ENCODE data around the gene CPNE9.

Gene CPNE9

DNA sequence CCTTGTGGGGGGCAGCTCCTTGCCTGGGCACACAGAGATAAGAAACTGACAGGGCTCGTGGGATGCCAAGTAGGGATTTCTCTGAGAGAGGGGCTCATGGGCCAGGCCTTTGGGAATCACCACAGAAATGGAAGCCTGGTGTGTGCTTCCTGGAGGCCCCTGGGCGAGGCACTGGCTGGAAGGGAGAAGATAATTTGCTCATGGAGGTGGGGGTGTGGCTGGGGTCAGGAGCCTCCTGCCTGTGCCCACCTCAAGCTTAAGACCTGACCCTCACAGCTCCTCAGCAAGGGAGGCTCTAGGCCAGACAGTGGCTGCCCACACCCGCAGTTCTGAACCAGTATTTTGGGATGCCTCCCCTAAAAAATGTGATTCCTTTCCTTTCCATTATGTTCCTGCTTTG is 16.9 kb upstream of the CPNE9 start:
- DNase-seq (ENCODE audit: low read depth in 2 of 2): no peak

DNA sequence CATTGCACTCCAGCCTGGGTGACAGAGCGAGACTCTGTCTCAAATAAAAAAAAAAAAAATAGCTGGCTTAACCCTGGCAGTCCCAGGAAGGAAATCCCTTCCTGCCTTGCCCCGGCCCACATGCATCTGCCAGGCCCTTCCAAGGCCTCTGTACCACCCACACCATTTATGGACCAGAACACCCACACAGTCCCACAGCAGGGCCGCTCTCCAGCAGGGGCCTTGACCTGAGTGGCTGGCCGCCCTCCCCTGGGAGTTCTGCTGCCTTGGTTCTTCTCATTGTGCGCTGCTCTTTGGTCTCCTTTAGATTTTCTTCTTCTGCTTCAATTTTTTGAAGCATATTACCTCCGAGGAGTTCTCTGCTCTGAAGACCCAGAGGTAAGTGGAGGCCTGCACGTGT is 16.1 kb upstream of the CPNE9 start:
- no peak for DNase-seq (ENCODE audit: low read depth in 2 of 2)

DNA sequence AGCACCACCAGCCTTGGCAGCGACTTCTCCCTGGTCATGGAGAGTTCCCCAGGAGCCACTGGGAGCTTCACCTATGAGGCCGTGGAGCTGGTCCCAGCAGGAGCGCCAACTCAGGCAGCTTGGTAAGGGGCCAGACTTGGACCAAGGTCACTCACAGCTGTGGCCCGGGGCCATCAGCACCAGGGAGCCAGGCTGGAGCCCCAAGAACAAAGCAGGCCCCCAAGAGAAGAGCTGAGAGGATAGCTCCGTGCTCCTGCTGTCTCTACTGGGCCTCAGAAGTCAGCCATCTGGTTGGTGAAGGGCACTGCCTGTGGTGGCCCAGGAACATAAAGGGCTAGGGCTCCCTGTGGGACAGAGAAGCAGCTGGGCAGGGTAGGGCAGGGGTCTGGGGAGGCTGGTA is 14.7 kb upstream of the CPNE9 start:
- DNase-seq (ENCODE audit: low read depth in 2 of 2): no peak

DNA sequence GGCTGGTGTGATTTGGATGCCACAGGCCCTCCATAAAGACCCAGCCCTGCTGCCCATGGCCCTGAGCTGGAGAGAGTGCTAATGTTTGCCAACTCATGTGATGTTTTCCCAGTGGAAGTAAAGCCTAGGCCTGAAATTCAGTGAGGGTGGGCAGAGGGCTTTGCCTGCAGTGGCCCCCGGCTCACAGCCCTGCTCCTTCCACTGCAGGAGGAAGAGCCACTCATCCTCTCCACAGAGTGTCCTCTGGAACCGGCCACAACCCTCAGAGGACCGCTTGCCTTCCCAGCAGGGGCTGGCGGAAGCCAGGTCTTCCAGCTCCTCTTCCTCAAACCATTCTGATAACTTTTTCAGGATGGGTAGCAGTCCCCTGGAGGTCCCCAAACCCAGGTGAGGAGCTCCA is 13.9 kb upstream of the CPNE9 start:
- no peak for DNase-seq (ENCODE audit: low read depth in 2 of 2)

DNA sequence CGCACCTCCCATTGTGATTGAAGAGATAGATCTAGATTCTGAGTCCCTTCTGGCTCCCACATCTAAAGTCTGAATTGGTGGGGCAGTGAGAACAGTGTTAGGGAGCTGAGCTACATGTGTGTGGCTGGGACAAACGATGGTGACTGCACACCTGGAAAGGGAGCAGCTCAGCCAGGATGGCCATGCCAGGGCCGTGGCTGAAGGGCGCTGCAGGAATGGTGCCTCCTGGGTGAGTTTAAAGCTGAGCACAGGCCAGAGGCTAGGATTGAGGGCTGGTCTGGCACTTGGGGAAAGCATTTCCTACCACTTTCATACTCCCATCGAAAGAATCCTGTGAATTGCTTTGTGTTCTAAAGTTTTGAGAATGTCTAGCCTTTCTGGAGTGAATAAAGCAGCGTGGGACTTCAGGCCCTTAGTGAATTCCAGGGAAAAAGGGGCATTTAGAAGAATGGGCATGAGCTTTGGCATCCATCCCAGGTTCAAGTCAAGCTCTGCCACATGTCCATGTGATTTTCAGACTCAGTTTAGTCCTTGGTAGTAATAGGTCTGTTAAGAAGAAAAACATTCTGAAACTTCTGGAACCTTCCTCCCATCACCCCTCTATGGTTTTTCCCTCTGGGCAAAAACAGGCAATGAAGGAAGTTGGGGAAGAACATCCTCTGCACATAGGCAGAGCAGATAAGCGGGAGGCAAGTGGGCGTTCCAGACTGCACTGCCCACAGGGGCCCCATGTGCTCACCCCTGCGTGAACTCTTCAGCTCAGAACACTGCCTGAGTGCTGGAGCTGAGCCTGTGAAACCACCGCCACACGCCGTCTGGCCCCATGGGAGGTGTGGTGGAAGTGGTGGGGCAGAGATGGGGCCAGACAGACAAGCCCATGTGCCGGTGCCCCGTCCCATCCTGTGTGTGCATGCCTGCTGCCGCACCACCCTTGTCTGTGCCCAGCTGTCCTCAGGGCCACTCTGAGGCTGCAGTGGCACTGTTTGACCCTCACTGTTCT is 12.9 kb upstream of the CPNE9 start:
- no peak for DNase-seq (ENCODE audit: low read depth in 2 of 2)

DNA sequence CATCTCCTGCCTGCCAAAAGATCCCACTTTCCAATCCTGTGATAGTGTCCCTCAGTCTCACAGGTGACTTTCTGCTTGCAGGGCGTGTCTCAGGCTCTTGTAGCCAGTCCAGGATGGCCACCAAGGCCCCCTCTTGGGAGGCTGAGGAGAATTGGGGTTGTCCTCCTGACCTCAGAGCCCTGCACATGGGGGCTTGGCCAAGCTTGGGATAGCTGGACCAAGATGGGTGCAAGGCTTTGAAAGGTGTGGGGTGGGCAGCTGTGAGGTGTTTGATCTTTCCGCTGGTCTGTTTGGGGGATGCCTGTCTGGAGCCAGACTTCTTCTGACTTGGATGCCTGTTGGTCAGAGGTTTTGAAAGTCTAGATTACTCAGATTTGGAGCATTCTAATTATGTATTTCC is 12.0 kb upstream of the CPNE9 start:
- no peak for DNase-seq (ENCODE audit: low read depth in 2 of 2)

DNA sequence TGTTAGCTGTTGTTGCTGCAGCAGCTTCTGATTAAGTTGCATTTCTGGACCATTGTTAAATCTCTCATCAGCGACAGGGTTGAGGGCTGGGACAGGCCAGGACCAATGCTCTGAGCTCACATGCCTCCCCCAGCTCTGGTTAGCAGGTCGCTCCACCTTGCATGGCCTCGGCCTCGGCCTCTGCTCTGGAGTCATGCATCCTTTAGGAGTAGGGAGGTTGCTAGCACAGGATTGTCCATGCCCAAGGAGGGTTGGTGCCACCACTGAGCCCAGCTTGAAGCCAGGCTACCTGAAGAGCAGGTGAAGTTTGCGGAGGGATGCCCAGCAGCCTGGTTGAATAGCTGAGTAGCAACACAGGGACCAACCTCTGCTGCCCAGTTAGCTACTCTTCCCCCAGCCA is 11.2 kb upstream of the CPNE9 start:
- no peak for DNase-seq (ENCODE audit: low read depth in 2 of 2)

DNA sequence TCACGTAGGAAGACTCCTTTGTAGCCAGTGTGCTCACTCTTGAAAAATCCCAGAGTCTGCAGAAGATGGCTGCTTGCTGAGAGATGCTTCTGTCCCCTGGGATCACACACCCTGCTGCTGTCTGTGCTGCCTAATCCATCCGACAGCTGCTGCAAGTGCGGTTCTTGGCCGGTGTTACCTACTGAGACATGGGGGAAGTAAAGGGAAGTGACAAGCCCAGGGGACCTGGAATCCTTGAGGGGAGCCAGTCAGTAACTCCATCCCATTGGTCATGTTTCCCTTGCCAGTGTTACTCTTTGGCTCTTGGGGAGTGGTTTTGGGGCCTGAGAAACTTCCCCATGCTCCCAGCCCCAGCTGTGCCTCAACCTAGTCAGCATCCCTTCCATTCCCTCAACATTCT is 8.3 kb upstream of the CPNE9 start:
- no peak for DNase-seq (ENCODE audit: low read depth in 2 of 2)

DNA sequence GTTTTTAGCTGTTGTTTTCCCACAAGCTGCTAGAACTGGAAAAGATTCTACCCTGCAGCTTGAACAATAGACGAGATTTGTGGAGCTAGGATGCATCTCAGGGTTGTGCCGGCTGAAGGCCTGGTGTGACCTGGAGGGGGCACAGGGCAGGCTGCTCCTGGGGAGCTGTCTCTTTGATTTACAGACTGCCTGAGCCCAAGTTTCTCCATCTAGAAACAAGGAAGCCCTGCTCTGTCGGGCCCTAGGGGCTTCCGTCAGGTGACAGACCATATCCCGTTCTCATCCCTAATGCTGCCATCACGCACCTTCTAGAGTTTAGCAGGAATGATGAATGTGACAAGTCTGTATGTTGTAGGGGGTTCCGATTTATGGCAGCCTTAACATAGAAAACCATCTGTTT is 7.9 kb upstream of the CPNE9 start:
- no peak for DNase-seq (ENCODE audit: low read depth in 2 of 2)

DNA sequence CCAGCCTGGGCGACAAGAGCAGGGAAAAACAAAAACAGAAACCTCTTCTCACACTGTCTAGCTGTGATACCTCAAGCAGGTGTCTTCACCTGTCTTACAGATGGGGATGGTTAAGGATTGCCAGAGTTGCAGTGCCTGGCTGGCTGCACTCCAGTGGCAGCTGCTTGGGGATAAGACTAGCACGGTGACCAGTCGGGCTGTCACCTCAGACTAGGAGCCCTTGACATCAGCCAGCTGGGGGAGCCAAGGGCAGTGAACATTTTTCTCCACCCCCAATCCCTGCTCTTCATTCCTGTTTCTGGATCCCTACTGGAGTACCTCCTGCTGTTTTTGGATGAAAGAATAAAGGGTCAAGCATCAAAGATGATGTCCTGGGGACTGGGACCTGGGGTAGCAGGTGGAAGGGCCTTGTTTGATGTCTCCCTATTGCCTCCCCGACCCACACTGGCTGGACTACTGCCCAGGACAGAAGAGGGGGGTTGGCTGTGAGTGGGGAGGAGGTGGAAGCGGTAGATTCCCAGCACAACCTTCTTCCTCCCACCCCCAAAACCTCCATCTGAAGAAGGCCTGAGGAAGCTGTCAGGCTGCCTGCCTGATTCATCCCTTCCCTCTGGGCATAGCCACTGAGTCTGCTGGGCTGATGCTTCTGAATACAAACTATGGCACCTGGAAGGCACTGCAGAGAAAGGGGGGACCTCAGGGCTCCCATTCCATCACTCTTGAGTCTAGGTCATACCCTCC is 7.0 kb upstream of the CPNE9 start:
- DNase-seq (ENCODE audit: low read depth in 2 of 2): no peak

DNA sequence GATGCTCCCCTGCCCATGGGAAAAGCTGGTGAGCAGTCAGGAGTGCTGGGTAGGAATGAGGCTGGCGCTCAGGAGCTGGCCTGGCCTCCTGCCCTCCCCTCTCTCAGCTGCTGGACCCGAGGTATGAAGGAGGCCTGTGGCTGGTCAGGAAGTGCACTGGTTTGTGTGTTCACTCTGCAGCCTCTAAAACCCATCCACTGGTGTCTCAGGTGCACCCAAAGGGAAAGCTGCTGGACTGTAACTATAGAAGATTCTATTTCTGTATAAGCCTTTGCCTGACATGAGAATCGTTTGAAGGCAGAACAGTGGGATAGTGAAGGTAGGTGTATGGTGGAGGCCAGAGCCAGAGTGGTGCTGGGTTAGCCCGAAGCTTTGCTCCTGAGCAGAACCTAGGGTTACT is 5.7 kb upstream of the CPNE9 start:
- no peak for DNase-seq (ENCODE audit: low read depth in 2 of 2)

DNA sequence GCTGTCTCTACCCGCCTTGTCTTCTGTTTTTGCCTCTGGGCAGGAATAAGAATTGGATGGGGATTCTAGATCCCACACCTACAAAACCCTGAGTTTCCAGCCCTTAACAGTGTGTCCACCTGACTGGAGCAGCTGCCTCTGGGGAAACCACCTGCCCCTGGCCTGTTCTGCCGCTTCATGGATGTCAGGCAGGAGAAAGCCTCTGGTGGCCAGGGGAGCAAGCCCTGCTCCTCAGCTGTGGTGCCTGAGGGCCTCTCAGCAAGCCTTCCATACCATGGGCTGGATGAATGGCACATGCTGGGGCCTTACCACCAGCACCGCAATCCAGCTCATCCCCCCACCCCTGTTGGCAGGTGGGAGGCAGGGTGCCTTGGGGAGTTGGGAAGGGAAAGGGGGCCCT is 5.3 kb upstream of the CPNE9 start:
- DNase-seq (ENCODE audit: low read depth in 2 of 2): no peak

DNA sequence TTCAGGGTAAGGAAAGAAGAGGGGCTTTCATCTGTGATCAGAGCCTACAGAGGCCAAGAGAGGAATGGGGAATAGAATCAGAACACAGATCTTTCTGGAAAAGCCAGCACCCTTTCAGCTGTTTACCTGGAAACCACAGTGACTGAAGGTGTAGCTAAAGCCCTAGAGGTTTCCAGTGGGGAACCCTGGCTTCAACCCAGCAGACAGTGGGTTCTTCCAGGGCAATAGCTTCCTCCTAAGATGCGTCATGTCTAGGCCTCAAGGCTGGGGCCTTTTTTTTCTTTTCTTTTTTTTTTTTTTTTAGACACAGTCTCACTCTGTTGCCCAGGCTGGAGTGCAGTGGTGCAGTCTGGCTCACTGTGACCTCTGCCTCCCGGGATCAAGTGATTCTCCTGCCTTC is 3.1 kb upstream of the CPNE9 start:
- DNase-seq (ENCODE audit: low read depth in 2 of 2): no peak

DNA sequence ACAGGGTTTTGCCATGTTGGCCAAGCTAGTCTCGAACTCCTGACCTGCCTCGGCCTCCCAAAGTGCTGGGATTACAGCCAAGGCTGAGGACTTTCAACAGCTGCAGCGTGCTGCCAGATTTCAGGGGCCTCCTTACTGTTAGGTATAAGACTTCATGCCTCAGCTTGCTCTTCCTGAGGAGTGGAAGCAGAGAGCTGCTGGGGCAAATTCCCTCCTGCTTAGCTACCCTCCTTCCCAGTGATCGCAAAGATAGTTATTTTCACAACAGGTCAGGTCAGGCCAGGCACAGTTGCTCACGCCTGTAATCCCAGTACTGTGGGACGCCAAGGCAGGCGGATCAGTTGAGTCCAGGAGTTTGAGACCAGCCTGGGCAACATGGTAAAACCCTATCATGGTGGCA is 2.6 kb upstream of the CPNE9 start:
- no peak for DNase-seq (ENCODE audit: low read depth in 2 of 2)

DNA sequence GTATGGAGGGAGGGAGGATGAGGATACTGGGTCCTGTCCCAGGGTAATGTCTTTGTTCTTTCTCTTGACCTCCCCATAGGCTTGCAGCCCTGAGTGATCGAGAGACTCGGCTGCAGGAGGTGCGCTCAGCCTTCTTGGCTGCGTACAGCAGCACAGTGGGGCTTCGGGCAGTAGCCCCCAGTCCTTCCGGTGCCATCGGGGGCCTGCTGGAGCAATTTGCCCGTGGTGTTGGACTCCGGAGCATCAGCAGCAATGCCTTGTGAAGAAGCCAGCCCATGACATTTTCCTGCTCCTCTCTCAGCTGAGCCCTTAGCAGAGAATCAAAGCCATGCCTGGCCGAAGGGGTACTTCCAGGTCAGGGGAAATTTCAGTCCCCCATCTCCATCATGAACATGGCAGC is 1.9 kb upstream of the CPNE9 start:
- DNase-seq (ENCODE audit: low read depth in 2 of 2): no peak

DNA sequence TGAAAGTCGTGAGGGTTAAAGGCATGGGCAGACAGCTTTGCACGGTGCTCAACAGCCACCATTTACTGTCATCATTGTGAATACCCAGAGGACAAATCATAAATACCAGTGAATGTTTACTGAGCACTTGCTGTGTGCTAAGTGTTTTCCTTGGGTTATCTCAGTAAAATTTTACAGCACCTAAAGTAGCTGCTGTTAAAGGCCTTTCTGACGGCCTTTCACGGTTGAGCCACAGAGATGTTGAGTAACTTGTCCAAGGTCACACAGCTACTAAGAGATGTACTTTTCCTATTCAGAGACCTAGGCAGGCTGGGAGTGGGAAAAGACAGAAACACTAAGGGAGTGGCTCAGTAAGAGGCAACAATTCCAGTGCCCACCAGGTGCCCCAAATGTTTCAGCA is 393 bp upstream of the CPNE9 start:
- DNase-seq (ENCODE audit: low read depth in 2 of 2): no peak

DNA sequence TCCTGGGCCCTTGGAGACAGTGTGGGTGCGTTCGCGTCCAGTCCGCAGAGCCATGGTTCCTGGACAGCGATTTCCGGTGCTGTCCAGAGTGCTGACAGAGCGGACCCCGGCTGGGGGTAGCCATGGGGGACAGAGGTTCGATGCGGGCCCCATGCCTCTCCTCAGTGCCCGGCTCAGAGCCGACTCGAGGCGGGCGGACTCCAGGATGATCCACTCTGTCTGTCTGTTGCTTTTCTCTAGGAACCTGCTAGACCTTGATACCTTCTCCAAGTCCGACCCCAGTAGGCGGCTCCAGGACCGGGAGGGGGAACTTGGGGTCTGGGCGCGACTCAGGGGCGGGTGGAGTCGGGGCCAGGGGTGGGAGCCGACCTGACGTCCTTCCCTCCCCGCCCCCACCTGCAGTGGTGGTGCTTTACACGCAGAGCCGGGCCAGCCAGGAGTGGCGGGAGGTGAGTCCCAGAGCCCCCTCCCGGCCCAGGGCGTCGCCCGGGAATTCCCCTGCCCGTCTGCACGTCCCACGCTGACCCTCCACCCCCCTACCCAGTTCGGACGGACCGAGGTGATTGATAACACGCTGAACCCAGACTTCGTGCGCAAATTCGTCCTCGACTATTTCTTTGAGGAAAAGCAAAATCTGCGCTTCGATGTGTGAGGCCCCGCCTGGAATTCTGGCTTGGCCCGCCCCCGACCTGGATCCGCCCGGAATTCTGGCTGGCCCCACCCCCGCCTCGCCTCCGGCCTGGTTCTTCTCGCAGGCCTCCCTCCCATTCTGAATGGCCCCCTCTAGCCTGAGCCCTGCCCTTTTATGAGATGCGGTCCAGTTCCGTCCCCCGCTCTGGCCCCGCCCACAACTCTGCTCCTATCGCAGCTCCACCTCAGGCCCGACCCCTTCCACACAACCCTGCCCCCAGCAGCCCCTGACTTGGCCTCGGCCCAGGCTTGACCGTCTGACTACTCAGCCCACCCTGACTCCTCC is 1.0 kb downstream of the CPNE9 start:
- DNase-seq (ENCODE audit: low read depth in 2 of 2): no peak

DNA sequence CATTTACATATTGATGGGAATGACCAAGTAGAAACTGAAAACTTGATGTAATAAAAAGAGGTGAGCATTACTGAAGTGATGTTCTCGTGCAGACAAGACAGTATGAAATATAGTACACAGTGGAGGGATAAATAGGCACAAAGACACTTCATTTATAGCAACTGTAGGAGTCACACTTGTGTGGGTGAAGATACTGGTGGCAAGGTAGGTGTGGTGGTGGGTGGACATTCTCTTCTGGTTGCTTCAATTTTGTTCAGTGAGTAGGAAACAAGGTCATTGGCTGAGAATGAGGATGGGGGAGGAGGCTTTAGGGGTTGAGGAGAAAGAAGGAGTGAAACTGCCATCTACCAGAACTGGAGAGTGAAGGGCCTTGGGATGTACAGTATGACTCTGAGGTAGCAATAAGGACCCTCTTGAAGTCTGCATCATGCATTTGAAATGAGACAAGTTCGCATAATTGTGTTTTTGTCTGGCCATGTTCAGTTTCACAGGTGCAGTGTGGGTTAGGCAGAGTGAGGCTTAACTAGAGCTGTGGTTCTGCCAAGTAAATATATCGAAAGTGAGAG is 6.6 kb downstream of the CPNE9 start:
- DNase-seq (ENCODE audit: low read depth in 2 of 2): no peak

DNA sequence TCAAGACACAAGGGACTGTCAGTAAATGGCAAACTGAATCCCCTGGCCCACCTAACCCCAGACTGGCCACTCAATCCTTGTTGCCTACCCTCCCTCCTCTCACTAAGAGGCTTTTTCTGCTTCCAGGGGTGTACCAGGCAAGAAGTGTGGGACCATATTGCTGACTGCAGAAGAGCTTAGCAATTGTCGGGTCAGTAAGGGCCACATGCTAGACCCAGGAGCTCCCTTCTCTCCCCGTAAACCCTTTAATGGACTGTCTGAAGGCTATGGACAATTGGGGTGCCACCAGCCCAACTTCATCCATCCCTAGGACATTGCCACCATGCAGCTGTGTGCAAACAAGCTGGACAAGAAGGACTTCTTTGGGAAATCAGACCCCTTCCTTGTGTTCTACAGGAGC is 8.8 kb downstream of the CPNE9 start:
- DNase-seq (ENCODE audit: low read depth in 2 of 2): no peak

DNA sequence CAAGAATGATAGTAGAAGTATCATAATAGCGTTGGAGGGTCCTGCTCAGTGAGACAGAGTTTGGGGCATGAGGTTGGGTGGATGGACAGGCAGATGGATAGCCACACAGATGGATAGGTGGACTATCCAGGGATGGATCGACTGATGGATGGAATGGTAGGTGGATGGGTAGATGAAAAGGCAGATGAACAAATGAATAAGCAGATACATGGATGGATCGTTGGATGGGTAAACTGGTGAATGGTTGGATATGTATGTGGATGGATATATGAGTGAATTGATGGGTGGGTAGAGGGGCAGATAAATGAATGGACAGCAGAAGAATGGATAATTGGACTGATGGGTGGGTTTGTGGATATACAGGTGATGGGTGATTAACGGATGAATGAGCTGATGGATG is 9.5 kb downstream of the CPNE9 start:
- no peak for DNase-seq (ENCODE audit: low read depth in 2 of 2)

DNA sequence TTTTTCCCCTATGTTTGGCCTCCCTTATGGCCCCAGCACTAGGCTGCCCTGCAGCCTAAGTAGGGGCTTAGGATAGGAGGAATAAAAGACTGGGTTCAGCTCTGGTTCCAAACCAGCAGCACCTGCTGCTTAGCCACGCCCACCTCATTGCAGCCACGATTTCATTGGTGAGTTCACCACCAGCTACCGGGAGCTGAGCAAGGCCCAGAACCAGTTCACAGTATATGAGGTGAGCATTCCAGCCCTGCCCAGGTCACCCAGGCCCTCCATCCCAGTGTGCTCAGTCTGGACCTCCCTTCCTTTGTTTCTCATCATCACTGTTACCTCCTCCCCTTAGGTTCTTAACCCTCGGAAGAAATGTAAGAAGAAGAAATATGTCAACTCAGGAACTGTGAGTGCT is 11.5 kb downstream of the CPNE9 start:
- DNase-seq (ENCODE audit: low read depth in 2 of 2): no peak
